SH-SY5Y (cell line): ENCODE data around the gene MRPL50.

ENCODE experiments used
- GATA2 ChIP-seq: IDR thresholded peaks from 2 replicates; pipeline ENCODE4 v1.6.1; 2011; ENCODE audit warnings: mild to moderate bottlenecking, low read depth, low read length
- GATA3 ChIP-seq: IDR thresholded peaks from 2 replicates; pipeline ENCODE4 v1.6.1; 2011; ENCODE audit warnings: low read depth, mild to moderate bottlenecking, low read length, moderate library complexity

- TF ChIP-seq GATA2: no peak
- no peak for TF ChIP-seq GATA3
Observed at GRCh38 chr9:101393135-101393534, 5.3 kb downstream of the MRPL50 start.
